K562 (cell line): Measurements from ENCODE around the gene CCDC82. TPM values are rescaled to one million over a fixed set of nuclear protein-coding genes. Genes with fewer than 3 reads are reported as not detected.
A peak's percentile ranks its signal among the peaks of the same experiment; 100 is the strongest.

Experiments
- ATF7 ChIP-seq: fragments of 450-650 bp; IDR thresholded peaks from 2 replicates; pipeline ENCODE4 v1.7.1; 2014; ENCODE audit warnings: mild to moderate bottlenecking, moderate library complexity
- BMI1 ChIP-seq: fragments of 150-350 bp; IDR thresholded peaks from 2 replicates; pipeline ENCODE4 v1.6.1; 2014; ENCODE audit warnings: low read length
- CBFA2T3 ChIP-seq: fragments of 450-650 bp; IDR thresholded peaks from 2 replicates; pipeline ENCODE4 v1.6.1; 2017
- CCNT2 ChIP-seq: IDR thresholded peaks from 2 replicates; pipeline ENCODE4 v1.6.1; 2011; ENCODE audit warnings: borderline replicate concordance, low read depth, mild to moderate bottlenecking, moderate library complexity, mixed read lengths, low read length; ENCODE audit not compliant: insufficient read length; ENCODE audit errors: extremely low read depth
- ELF2 ChIP-seq: fragments of 250-450 bp; sonication (Bioruptor Pico); IDR thresholded peaks from 2 replicates; pipeline ENCODE4 v1.5.0; 2021; ENCODE audit warnings: mild to moderate bottlenecking
- ELK1 ChIP-seq: sonication (generic); formaldehyde crosslinking; IDR thresholded peaks from 2 replicates; pipeline ENCODE4 v1.8.1; 2022; ENCODE audit warnings: missing genetic modification reagents
- FOXJ3 ChIP-seq: sonication (generic); formaldehyde crosslinking; IDR thresholded peaks from 2 replicates; pipeline ENCODE4 v1.4.0; 2020; ENCODE audit warnings: mild to moderate bottlenecking, missing genetic modification reagents
- FUS ChIP-seq: fragments of 200-400 bp; formaldehyde crosslinking; optimal IDR thresholded peaks from 2 replicates; pipeline ENCODE3; 2017; ENCODE audit warnings: low read depth, low read length
- GABPB1 ChIP-seq: sonication (generic); formaldehyde crosslinking; IDR thresholded peaks from 2 replicates; pipeline ENCODE4 v1.8.0; 2022; ENCODE audit warnings: mild to moderate bottlenecking, missing genetic modification reagents
- IRF9 ChIP-seq: fragments of 450-650 bp; IDR thresholded peaks from 2 replicates; pipeline ENCODE4 v1.6.1; 2016; ENCODE audit warnings: missing biosample characterization, missing genetic modification characterization
- JUN ChIP-seq, 2 experiments: sonication (generic) in 1 of 2; formaldehyde crosslinking in 1 of 2; IDR thresholded peaks; 2 replicates each; pipeline versions ENCODE4 v1.6.1 to v1.8.0; 2012 to 2022; ENCODE audit warnings: borderline replicate concordance in 2 of 2, mild to moderate bottlenecking in 2 of 2, improper control_type of control experiment in 1 of 2, low read depth in 1 of 2, low read length in 1 of 2, missing genetic modification reagents in 1 of 2
- MAZ ChIP-seq, 2 experiments: fragments of 450-650 bp in 1 of 2; sonication (generic) in 1 of 2; formaldehyde crosslinking; IDR thresholded peaks in 1 of 2; conservative IDR thresholded peaks in 1 of 2; 2 replicates each; pipeline versions ENCODE4 v1.4.0 to v1.5.0; 2020; ENCODE audit warnings: mild to moderate bottlenecking in 1 of 2, missing genetic modification reagents in 1 of 2
- MEF2A ChIP-seq: IDR thresholded peaks from 2 replicates; pipeline ENCODE4 v1.6.1; 2011; ENCODE audit warnings: low read depth, mild to moderate bottlenecking, low read length, moderate library complexity; ENCODE audit not compliant: control insufficient read depth
- NFXL1 ChIP-seq: fragments of 450-650 bp; formaldehyde crosslinking; IDR thresholded peaks from 2 replicates; pipeline ENCODE4 v1.4.0; 2021; ENCODE audit warnings: mild to moderate bottlenecking
- NR2C1 ChIP-seq, 2 experiments: fragments of 450-650 bp; IDR thresholded peaks; 2 replicates each; pipeline ENCODE4 v1.6.1; 2017; ENCODE audit warnings: mild to moderate bottlenecking in 2 of 2, antibody characterized with exemption in 1 of 2, inconsistent platforms in 1 of 2, missing compliant biosample characterization in 1 of 2, missing genetic modification characterization in 1 of 2
- SIRT6 ChIP-seq: IDR thresholded peaks from one replicate; pipeline ENCODE4 v1.6.1; 2012; ENCODE audit warnings: low read depth, mild to moderate bottlenecking, control low read depth, inconsistent platforms, low read length, moderate library complexity
- SRSF3 ChIP-seq: fragments of 200-400 bp; formaldehyde crosslinking; IDR thresholded peaks from 2 replicates; pipeline ENCODE4 v1.6.1; 2016; ENCODE audit warnings: mild to moderate bottlenecking, low read length, moderate library complexity; ENCODE audit not compliant: insufficient read depth
- SRSF9 ChIP-seq: fragments of 200-400 bp; formaldehyde crosslinking; IDR thresholded peaks from 2 replicates; pipeline ENCODE4 v1.6.1; 2017; ENCODE audit warnings: low read depth, low read length, borderline replicate concordance
- THAP12 ChIP-seq: fragments of 250-450 bp; sonication (Bioruptor Pico); IDR thresholded peaks from 2 replicates; pipeline ENCODE4 v1.9.0; 2021; ENCODE audit warnings: mild to moderate bottlenecking, inconsistent platforms
- ZNF408 ChIP-seq: fragments of 250-450 bp; sonication (Bioruptor Pico); IDR thresholded peaks from 2 replicates; pipeline ENCODE4 v1.4.0; 2020; ENCODE audit warnings: low read depth, mild to moderate bottlenecking, moderate library complexity
- ZNF41 ChIP-seq: fragments of 250-450 bp; sonication (Bioruptor Pico); conservative IDR thresholded peaks from 2 replicates; pipeline ENCODE4 v1.4.0; 2020; ENCODE audit warnings: mild to moderate bottlenecking
- ZNF512 ChIP-seq: IDR thresholded peaks from 2 replicates; pipeline ENCODE4 v1.6.1; 2016; ENCODE audit warnings: missing genetic modification characterization, missing compliant biosample characterization
- ZNF57 ChIP-seq: fragments of 450-650 bp; formaldehyde crosslinking; IDR thresholded peaks from 2 replicates; pipeline ENCODE4 v1.4.0; 2020; ENCODE audit warnings: mild to moderate bottlenecking, moderate library complexity
- ZNF780A ChIP-seq: fragments of 250-450 bp; sonication (Bioruptor Pico); IDR thresholded peaks from 2 replicates; pipeline ENCODE4 v1.5.0; 2021; ENCODE audit warnings: mild to moderate bottlenecking
- polyA plus RNA-seq, 8 experiments: library from polyadenylated mRNA; depleted of rRNA in 4 of 8; stranded (reverse) in 5 of 8; unstranded in 3 of 8; fragments of >200 nt; fragmentation: Nextera tagmentation in 2 of 8; fragmentation: Illumina TruSeq in 1 of 8; extraction: Ambion mirVana in 2 of 8; extraction: Trizol in 1 of 8; gene quantifications; 2 replicates each; pipeline versions ENCODE4 v1.2.1 to v1.2.3, GENCODE V29; 2011 to 2014; ENCODE audit warnings: inconsistent platforms in 1 of 8, missing spikeins in 1 of 8
- total RNA-seq, 7 experiments: library from RNA; depleted of rRNA in 6 of 7; stranded (reverse); fragments of >200 nt in 6 of 7; fragmentation: Illumina TruSeq in 2 of 7; extraction: Trizol in 2 of 7; gene quantifications; 2 replicates each; pipeline versions ENCODE4 v1.2.1 to v1.2.3, GENCODE V29; 2011 to 2021; ENCODE audit warnings: low replicate concordance in 1 of 7

Gene CCDC82
- total and polyA plus RNA-seq, 9 of the 15 experiments (the other 6 are each of a cell fraction or from before 2014, with no cell fraction given) = 12.5 to 51.3 (median 24.5) TPM

- TF ChIP-seq ELK1 = no peak
- no peak for TF ChIP-seq ZNF512 (tag)
- TF ChIP-seq IRF9 (tag) = no peak
- peak in 1 of 2 experiments; percentile 35; a peak in 1 of 4 replicates for TF ChIP-seq MAZ (CRISPR knock-in tag; conservative IDR thresholded peaks at IDR 0.05 in 1 of 2, IDR thresholded peaks at IDR 0.05 in 1 of 2)
- TF ChIP-seq ZNF41 = no peak
- TF ChIP-seq MEF2A = no peak
- TF ChIP-seq FUS = no peak
- no peak for TF ChIP-seq ATF7
- TF ChIP-seq ZNF780A (CRISPR knock-in tag) = no peak
- TF ChIP-seq ZNF57 (CRISPR knock-in tag) = no peak
- no peak for TF ChIP-seq THAP12 (CRISPR knock-in tag)
- no peak for TF ChIP-seq NFXL1 (CRISPR knock-in tag)
- no peak for TF ChIP-seq SRSF3
- no peak for TF ChIP-seq SIRT6
- TF ChIP-seq ZNF408 (CRISPR knock-in tag) = no peak
- TF ChIP-seq CCNT2 = no peak
- no peak for TF ChIP-seq GABPB1
- TF ChIP-seq CBFA2T3 = peak; percentile 84
- TF ChIP-seq BMI1 = no peak
- TF ChIP-seq ELF2 (CRISPR knock-in tag) = no peak
- no peak for TF ChIP-seq SRSF9
- no peak for TF ChIP-seq FOXJ3 (CRISPR knock-in tag)
- no peak for TF ChIP-seq NR2C1 (IDR thresholded peaks at IDR 0.05)
- no peak for TF ChIP-seq NR2C1 (tag; IDR thresholded peaks at IDR 0.05)
- no peak for TF ChIP-seq JUN (IDR thresholded peaks at IDR 0.05; ENCODE audit: borderline replicate concordance, low read depth, low read length)
- TF ChIP-seq JUN (CRISPR knock-in tag; IDR thresholded peaks at IDR 0.05; ENCODE audit: borderline replicate concordance) = no peak
Measured at GRCh38 chr11:96318850-96319249, 70.9 kb downstream of the CCDC82 start (continued).
